ENCODE measurements around the gene TSHZ1.

DNA sequence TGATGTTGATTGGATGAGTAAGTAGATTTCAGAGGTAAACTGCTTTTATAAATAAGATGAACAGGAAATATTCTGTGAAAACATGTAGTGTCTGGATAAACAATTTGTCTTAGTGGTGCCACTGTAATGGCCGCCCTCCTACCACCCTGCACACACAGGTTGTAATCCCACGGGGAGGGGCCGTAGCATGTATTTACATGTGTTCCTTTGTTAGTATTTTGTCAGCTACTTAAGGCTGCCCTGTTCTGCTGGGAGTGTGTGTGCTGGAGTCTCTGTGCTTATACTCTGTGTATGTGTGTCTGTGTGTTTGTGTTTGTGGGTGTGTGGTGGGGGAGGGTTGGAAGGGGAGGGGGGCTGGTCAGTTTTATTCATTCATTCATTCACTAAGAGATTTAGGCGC is 5.1 kb downstream of the TSHZ1 start:
- TF ChIP-seq, protein P1, sequence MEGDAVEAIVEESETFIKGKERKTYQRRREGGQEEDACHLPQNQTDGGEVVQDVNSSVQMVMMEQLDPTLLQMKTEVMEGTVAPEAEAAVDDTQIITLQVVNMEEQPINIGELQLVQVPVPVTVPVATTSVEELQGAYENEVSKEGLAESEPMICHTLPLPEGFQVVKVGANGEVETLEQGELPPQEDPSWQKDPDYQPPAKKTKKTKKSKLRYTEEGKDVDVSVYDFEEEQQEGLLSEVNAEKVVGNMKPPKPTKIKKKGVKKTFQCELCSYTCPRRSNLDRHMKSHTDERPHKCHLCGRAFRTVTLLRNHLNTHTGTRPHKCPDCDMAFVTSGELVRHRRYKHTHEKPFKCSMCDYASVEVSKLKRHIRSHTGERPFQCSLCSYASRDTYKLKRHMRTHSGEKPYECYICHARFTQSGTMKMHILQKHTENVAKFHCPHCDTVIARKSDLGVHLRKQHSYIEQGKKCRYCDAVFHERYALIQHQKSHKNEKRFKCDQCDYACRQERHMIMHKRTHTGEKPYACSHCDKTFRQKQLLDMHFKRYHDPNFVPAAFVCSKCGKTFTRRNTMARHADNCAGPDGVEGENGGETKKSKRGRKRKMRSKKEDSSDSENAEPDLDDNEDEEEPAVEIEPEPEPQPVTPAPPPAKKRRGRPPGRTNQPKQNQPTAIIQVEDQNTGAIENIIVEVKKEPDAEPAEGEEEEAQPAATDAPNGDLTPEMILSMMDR (conservative IDR thresholded peaks at IDR 0.05; ENCODE audit: low read depth, low read length) = no peak
- no peak for TF ChIP-seq EZH2 (IDR thresholded peaks at IDR 0.05; ENCODE audit: low read length, unreplicated experiment)
- no peak for TF ChIP-seq EZH2phosphoT487 (IDR thresholded peaks at IDR 0.05; ENCODE audit: borderline replicate concordance, low read length)

Measured in PC-3 (cell line).